ENCODE results near the gene FAM107B.

DNA sequence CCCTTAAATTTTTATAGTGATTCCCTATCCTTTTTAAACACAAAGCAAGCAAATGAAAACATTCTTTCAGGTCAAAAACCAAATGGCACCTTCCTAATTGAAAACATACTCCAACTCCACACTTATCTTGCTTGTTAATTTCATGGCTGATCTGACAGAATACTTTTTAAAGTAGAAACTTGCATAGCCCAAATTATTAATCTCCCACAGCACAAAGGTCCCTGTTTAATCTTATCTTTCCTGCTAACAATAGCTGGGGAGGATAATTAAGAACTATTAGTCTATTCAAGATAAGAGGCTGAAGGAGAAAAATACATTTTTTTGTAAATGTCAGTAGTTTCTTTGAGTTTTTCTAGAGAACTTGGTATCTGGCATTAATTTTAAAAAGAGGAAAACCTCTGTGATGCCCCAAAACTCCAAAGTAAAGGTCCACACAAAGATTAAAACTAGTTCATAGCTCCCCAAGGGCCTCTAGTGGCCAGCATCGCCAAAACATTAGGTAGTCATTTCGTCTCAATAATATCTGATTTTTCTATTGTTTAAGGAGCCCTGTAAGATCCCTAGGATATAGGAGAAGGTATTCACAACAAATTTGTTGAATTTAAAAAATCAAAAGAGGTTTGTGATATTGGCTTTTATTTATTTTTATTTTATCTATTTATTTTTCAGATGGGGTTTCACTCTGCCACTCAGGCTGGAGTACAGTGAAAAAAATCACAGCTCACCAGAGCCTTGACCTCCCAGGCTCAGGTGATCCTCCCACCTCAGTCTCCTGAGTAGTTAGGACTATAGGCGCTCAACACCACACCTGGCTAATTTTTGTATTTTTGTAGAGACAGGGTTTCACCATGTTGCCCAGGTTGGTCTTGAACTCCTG is 48.4 kb upstream of the FAM107B start:
- TF ChIP-seq EZH2 (IDR thresholded peaks at IDR 0.05; ENCODE audit: insufficient read depth, poor library complexity, severe bottlenecking) (no peak), EZH2phosphoT487 (IDR thresholded peaks at IDR 0.05; ENCODE audit: insufficient read depth, low read depth) (no peak)

All from GM23248 (cell line).